ENCODE measurements around the gene PLTP.
"Not testable (repeated sequence)": the region's sequence is repeated elsewhere in the genome, so short reads cannot be mapped to it uniquely, and the experiment has no call there.

Gene PLTP

DNA sequence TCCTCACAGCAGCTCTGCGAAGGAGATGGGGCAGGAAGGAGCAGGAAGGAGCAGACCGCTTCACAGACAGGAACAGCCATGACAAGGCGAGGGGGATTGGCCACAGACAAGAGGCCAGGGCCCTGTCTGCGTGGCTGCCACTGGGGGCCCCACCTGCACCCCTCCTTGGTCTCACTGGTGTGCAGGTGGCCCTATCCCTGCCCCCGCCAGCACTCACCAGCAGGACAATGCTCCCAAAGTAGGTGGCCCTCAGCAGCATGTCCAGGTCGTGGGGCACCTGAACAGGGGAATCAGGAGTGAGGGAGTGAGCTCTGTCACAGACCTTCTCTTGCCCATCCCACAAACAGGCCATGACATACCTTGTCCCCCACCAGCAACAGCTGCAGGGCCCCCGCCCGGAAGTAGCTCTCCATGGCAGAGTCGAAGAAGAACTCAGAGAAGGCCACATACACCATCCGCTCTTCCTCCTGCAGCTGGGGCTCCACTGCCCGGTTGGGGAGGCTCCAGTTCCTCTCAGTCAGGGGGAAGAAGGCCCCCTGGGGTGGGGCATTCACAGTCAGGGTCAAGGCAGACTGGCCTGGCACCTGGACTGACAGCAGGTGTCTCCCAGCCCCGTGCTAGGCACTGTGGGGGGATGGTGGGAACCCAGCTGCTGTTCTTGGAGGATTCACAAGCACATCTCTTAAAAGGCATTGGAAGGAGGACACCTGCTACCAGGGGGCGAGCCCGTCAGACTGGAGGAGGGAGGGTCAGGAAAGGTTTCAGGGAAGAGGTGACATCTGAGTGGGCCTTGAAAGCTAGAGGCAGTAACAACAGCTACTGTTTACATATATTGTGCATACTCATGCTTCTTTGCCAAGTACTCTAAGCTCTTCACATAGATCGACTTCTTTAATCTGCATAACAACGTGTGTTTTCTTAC is 7.1 kb downstream of the PLTP start:
- no peaks in the 10 kb centered on the region for H3K27me3 ChIP-seq (ENCODE audit: control insufficient read depth, insufficient read depth, low read length)
- H3K9me3 ChIP-seq (ENCODE audit: control insufficient read depth, insufficient read depth, low read length) = no peaks in the 10 kb centered on the region
- H3K9ac ChIP-seq (ENCODE audit: low read depth, low read length) = no peak overlapping the region
- no peak overlapping the region for H3K27ac ChIP-seq (ENCODE audit: low read depth, low read length)
- H3K4me1 ChIP-seq (ENCODE audit: control insufficient read depth, insufficient read depth, low read length) = no peaks in the 10 kb centered on the region; the same call in 1 of the 2 replicates
- peaks cover 88% of the 10 kb centered on the region for H3K36me3 ChIP-seq (ENCODE audit: control insufficient read depth, insufficient read depth, low read length)
- no peak overlapping the region for H3K4me3 ChIP-seq (ENCODE audit: low read depth, low read length)

DNA sequence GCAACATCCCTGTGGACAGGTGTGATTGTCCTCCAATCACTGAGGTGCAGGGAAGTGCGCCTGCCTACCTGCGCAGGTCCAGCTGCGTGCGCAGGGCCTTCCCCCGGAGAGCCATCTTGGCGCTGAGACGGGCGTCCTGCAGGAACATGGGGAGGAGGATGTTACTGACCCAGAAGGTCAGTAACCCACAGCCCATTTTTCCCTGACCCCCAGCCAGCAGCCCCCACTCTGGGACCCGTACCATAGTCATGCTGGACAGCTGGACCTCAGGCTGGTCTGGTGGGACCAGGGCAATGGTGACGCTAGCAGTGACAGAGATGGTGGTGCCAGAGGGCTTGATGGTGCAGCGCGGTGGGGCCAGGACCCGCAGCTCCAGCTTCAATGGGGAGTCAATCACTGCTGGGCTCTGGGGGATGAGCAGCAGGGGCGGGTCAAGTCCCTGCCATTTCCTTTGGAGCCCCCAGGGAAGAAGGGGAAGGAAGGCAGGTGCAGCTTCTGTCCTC is 9.7 kb downstream of the PLTP start:
- H3K36me3 ChIP-seq (ENCODE audit: control insufficient read depth, insufficient read depth, low read length) = peaks cover 92% of the 10 kb centered on the region
- no peak overlapping the region for H3K27ac ChIP-seq (ENCODE audit: low read depth, low read length)
- H3K4me3 ChIP-seq (ENCODE audit: low read depth, low read length) = no peak overlapping the region
- no peak overlapping the region for H3K9ac ChIP-seq (ENCODE audit: low read depth, low read length)
- no peaks in the 10 kb centered on the region for H3K27me3 ChIP-seq (ENCODE audit: control insufficient read depth, insufficient read depth, low read length)
- no peaks in the 10 kb centered on the region for H3K9me3 ChIP-seq (ENCODE audit: control insufficient read depth, insufficient read depth, low read length)
- H3K4me1 ChIP-seq (ENCODE audit: control insufficient read depth, insufficient read depth, low read length) = no peaks in the 10 kb centered on the region; the same call in 1 of the 2 replicates

DNA sequence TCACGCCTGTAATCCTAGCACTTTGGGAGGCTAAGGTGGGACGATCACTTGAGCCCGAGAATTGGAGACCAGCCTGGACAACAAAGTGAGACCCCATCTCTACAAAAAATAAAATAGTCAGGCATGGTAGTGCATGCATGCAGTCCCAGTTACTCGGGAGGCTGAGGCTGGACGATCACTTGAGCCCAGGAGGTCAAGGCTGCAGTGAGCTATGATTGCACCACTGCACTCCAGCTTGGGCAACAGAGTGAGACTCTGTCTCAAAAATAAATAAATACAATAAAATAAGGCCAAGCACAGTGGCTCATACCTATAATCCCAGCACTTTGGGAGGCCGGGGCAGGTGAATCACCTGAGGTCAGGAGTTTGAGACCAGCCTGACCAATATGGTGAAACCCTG is 10.6 kb downstream of the PLTP start:
- H3K9ac ChIP-seq (ENCODE audit: low read depth, low read length); H3K4me3 ChIP-seq (ENCODE audit: low read depth, low read length); H3K27ac ChIP-seq (ENCODE audit: low read depth, low read length); H3K4me1 ChIP-seq (ENCODE audit: control insufficient read depth, insufficient read depth, low read length); H3K9me3 ChIP-seq (ENCODE audit: control insufficient read depth, insufficient read depth, low read length); H3K27me3 ChIP-seq (ENCODE audit: control insufficient read depth, insufficient read depth, low read length): not testable (repeated sequence)
- H3K36me3 ChIP-seq (ENCODE audit: control insufficient read depth, insufficient read depth, low read length) = peaks cover 95% of the 10 kb centered on the region

DNA sequence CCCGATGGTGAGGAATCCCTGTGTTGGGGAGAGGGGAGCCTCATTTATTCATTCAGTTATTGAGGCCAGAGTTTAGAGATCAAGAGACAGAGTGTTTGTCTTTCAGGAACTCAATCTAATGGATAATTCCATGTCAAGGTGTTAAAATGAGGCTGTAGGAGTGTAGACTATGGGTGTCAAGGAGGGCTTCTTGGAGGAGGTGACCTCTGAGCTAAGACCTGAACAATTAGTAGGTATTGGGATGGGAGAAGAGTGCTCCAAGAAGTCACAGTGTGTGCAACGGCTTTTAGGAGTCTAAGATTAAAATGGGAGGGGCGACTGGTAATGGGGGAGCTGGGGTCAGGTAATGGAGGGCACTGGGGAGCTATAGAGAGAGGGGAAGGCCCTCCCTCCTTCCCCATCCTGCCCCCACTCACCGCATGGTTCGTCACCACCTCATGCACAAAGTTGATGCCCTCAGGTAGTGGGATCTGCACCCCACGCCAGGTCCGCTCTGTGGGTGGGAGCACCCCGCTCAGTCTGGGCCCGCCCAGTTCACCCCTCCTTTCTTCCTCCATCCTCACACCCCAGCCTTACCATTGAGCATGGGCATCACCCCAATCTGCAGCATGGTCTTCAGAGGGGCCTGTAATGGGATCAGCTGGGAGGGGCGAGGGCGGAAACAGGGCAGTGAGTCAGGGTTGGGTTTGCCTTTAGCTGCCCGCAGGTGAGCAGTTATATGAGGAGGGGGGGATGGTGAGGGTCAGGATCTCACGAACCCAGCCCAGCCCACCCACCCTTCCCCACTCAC is 12.7 kb downstream of the PLTP start:
- Histone ChIP-seq H3K4me3 (ENCODE audit: low read depth, low read length) (no peak overlapping the region), H3K4me1 (ENCODE audit: control insufficient read depth, insufficient read depth, low read length) (no peaks in the 10 kb centered on the region), H3K27ac (ENCODE audit: low read depth, low read length) (no peak overlapping the region), H3K36me3 (ENCODE audit: control insufficient read depth, insufficient read depth, low read length) (peaks cover 92% of the 10 kb centered on the region), H3K9me3 (ENCODE audit: control insufficient read depth, insufficient read depth, low read length) (no peaks in the 10 kb centered on the region), H3K27me3 (ENCODE audit: control insufficient read depth, insufficient read depth, low read length) (no peaks in the 10 kb centered on the region), H3K9ac (ENCODE audit: low read depth, low read length) (no peak overlapping the region)

DNA sequence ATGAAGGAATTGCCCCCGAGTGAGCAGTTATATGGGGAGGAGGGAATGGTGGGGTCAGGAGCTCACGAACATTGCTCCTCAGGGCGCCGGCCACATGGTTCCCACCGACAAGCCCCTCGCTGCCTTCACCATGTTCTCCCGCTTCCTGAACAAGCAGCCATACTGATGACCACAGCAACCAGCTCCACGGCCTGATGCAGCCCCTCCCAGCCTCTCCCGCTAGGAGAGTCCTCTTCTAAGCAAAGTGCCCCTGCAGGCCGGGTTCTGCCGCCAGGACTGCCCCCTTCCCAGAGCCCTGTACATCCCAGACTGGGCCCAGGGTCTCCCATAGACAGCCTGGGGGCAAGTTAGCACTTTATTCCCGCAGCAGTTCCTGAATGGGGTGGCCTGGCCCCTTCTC is 13.7 kb downstream of the PLTP start:
- no peaks in the 10 kb centered on the region for H3K9me3 ChIP-seq (ENCODE audit: control insufficient read depth, insufficient read depth, low read length)
- no peak overlapping the region for H3K27ac ChIP-seq (ENCODE audit: low read depth, low read length)
- no peak overlapping the region for H3K9ac ChIP-seq (ENCODE audit: low read depth, low read length)
- H3K27me3 ChIP-seq (ENCODE audit: control insufficient read depth, insufficient read depth, low read length) = no peaks in the 10 kb centered on the region
- peaks cover 90% of the 10 kb centered on the region for H3K36me3 ChIP-seq (ENCODE audit: control insufficient read depth, insufficient read depth, low read length)
- H3K4me3 ChIP-seq (ENCODE audit: low read depth, low read length) = no peak overlapping the region
- H3K4me1 ChIP-seq (ENCODE audit: control insufficient read depth, insufficient read depth, low read length) = no peaks in the 10 kb centered on the region

DNA sequence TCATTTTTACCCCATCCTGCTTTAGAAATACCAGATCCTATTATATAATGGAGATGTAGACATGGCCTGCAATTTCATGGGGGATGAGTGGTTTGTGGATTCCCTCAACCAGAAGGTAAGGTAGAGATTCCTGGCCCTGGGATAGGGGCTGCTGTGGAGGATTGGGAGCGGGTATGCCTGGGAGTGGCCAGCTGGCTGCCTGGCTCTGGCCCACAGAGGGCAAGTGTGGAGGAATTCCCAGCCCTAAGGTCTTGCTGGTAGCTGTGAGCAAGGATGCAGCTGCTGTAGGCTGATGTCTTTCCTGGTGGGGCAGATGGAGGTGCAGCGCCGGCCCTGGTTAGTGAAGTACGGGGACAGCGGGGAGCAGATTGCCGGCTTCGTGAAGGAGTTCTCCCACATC is 14.3 kb downstream of the PLTP start:
- no peaks in the 10 kb centered on the region for H3K27me3 ChIP-seq (ENCODE audit: control insufficient read depth, insufficient read depth, low read length)
- no peaks in the 10 kb centered on the region for H3K9me3 ChIP-seq (ENCODE audit: control insufficient read depth, insufficient read depth, low read length)
- H3K4me1 ChIP-seq (ENCODE audit: control insufficient read depth, insufficient read depth, low read length) = no peaks in the 10 kb centered on the region
- peaks cover 90% of the 10 kb centered on the region for H3K36me3 ChIP-seq (ENCODE audit: control insufficient read depth, insufficient read depth, low read length)
- no peak overlapping the region for H3K4me3 ChIP-seq (ENCODE audit: low read depth, low read length)
- no peak overlapping the region for H3K27ac ChIP-seq (ENCODE audit: low read depth, low read length)
- no peak overlapping the region for H3K9ac ChIP-seq (ENCODE audit: low read depth, low read length)

DNA sequence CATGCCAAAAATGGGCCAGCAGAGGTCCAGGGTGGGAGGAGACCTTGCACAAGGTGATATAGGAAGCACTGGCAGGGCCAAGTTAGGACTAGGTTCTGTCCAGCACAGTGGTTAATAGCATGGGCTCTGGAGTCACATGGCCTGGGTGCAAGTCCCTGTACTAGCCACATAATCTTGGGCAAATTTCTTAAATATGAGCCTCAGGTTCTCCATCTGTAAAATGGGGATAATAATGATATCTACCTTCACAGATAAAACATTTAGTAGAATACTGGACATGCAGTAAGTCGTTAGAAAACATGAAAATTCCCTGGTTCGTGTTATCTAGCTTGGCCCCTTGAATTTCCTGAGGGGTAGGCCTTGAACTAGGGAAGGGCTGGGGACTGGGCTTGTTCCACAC is 14.7 kb downstream of the PLTP start:
- H3K9me3 ChIP-seq (ENCODE audit: control insufficient read depth, insufficient read depth, low read length) = no peaks in the 10 kb centered on the region
- no peak overlapping the region for H3K9ac ChIP-seq (ENCODE audit: low read depth, low read length)
- no peaks in the 10 kb centered on the region for H3K4me1 ChIP-seq (ENCODE audit: control insufficient read depth, insufficient read depth, low read length)
- H3K4me3 ChIP-seq (ENCODE audit: low read depth, low read length) = no peak overlapping the region
- H3K27ac ChIP-seq (ENCODE audit: low read depth, low read length) = no peak overlapping the region
- no peaks in the 10 kb centered on the region for H3K27me3 ChIP-seq (ENCODE audit: control insufficient read depth, insufficient read depth, low read length)
- peaks cover 90% of the 10 kb centered on the region for H3K36me3 ChIP-seq (ENCODE audit: control insufficient read depth, insufficient read depth, low read length)

DNA sequence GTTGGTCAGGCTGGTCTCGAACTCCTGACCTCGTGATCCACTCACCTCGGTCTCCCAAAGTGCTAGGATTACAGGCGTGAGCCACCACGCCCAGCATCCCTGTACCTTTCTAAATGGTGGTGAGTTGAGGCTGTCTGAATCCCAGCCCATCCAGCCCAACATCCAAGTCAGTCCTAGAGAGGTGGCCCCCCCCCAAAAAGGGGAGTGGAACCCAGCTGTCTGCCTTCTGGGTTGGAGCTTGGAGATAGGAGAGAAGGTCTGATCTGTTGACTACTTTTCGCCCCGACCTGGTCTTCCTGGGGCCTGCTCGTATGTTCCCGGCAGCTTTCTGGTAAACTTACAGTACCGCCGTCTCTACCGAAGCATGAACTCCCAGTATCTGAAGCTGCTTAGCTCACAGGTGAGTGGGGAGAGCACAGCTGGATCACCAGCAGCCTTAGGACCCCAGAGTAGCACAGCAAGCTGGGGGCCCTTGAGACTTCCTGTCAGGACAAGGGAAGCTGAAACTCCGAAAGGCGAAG is 15.3 kb downstream of the PLTP start:
- Histone ChIP-seq H3K4me1 (ENCODE audit: control insufficient read depth, insufficient read depth, low read length) (0 out of 2 replicates have a peak, but pooled peaks cover 5% of the 10 kb centered on the region), H3K36me3 (ENCODE audit: control insufficient read depth, insufficient read depth, low read length) (peaks cover 86% of the 10 kb centered on the region), H3K27me3 (ENCODE audit: control insufficient read depth, insufficient read depth, low read length) (no peaks in the 10 kb centered on the region), H3K4me3 (ENCODE audit: low read depth, low read length) (no peak overlapping the region), H3K9me3 (ENCODE audit: control insufficient read depth, insufficient read depth, low read length) (no peaks in the 10 kb centered on the region), H3K9ac (ENCODE audit: low read depth, low read length) (no peak overlapping the region), H3K27ac (ENCODE audit: low read depth, low read length) (no peak overlapping the region)

DNA sequence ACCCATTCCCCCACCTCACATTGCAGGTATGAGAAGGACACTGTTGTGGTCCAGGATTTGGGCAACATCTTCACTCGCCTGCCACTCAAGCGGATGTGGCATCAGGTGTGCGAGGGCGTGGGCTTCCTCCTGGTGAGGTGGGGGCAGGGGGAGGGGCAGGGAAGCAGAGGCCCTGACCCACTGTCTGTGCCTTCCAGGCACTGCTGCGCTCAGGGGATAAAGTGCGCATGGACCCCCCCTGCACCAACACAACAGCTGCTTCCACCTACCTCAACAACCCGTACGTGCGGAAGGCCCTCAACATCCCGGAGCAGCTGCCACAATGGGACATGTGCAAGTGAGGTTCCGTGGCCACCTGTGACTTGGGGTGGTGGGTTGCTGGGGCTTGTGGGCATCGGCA is 17.2 kb downstream of the PLTP start:
- H3K9ac ChIP-seq (ENCODE audit: low read depth, low read length) = no peak overlapping the region
- no peak overlapping the region for H3K4me3 ChIP-seq (ENCODE audit: low read depth, low read length)
- 0 out of 2 replicates have a peak, but pooled peaks cover 5% of the 10 kb centered on the region for H3K4me1 ChIP-seq (ENCODE audit: control insufficient read depth, insufficient read depth, low read length)
- H3K36me3 ChIP-seq (ENCODE audit: control insufficient read depth, insufficient read depth, low read length) = peaks cover 69% of the 10 kb centered on the region
- H3K27ac ChIP-seq (ENCODE audit: low read depth, low read length) = no peak overlapping the region
- no peaks in the 10 kb centered on the region for H3K9me3 ChIP-seq (ENCODE audit: control insufficient read depth, insufficient read depth, low read length)
- no peaks in the 10 kb centered on the region for H3K27me3 ChIP-seq (ENCODE audit: control insufficient read depth, insufficient read depth, low read length)

DNA sequence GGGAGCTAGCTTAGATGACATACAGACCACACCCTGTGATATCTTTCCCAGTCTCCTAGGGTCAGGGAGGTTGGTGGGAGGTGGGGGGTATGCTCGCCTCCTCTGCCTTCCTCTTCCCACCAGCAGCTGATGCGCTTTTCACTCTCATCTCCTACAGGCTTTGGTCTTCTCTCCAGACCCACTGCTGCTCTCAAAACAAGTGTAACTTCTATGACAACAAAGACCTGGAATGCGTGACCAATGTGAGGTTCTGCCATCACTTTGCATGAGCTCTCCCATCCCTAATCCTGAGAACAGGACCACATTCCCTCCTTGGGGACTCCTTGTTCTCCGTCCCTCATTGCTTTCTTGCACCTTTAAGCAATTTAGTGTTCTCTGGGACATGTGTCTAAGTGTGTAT is 18.1 kb downstream of the PLTP start:
- Histone ChIP-seq H3K9ac (ENCODE audit: low read depth, low read length) (no peak overlapping the region), H3K9me3 (ENCODE audit: control insufficient read depth, insufficient read depth, low read length) (no peaks in the 10 kb centered on the region), H3K36me3 (ENCODE audit: control insufficient read depth, insufficient read depth, low read length) (peaks cover 63% of the 10 kb centered on the region), H3K27me3 (ENCODE audit: control insufficient read depth, insufficient read depth, low read length) (no peaks in the 10 kb centered on the region), H3K4me3 (ENCODE audit: low read depth, low read length) (no peak overlapping the region), H3K4me1 (ENCODE audit: control insufficient read depth, insufficient read depth, low read length) (0 out of 2 replicates have a peak, but pooled peaks cover 5% of the 10 kb centered on the region), H3K27ac (ENCODE audit: low read depth, low read length) (no peak overlapping the region)

Measured in HUES48 (cell line).